ENCODE data around the gene CD44. TPM values are rescaled to one million over a fixed set of nuclear protein-coding genes. Genes with fewer than 3 reads are reported as not detected.
"Not testable (repeated sequence)": the region's sequence is repeated elsewhere in the genome, so short reads cannot be mapped to it uniquely, and the experiment has no call there.

The CD44 gene
- total RNA-seq, 4 donors from 2014 or later: 164 to 302 (median 189) TPM

DNA sequence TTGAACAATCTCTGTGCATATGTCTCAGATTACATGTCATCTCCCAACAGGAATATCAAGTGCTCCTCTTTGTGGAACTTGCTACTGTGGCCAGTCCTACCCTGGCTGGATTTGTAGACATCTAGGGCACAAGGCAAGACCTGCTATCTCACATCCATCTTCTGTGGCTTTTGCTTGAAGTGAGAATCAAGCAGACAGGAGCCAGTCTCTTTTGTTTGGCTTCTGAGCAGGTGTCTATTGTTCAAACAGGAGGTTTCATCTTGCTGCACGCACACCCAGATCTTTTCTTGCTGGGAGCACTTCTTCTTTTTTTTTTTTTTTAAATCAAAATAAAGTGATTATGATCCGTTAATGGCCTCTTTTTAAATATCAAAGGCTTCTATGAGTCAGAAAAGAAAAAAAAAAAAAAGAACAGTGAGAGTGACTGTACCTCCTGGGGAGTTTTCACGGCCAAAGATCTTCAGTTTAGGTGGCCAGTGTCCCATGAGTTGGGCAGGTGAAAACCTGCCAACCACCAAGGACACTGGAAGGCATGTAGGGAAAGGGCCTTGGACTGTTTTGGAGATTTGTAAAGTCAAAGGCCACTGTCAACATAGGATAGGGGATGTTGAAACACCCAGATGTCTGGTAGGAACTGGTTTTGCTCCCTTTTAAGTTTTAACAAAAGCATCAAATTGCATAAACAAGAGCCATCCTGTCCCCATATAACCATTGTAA is 78.1 kb downstream of the CD44 start:
- intact Hi-C loops (cut with DNase I): no loop called here
- H3K27me3 ChIP-seq: no peaks in the 10 kb centered on the region
- H3K36me3 ChIP-seq: peaks cover 0 to 29% of the 10 kb centered on the region in 2 donors
- WGBS, 2 donors: 68 to 71% methylated on average over 3 of the region's 3 CpGs
- H3K9me3 ChIP-seq: no peaks in the 10 kb centered on the region
- H3K27ac ChIP-seq: peak overlapping the region in 1 of 3 donors; percentile 32
- H3K4me1 ChIP-seq: peaks cover 0 to 4% of the 10 kb centered on the region in 2 donors
- no peak for DNase-seq
- no peak overlapping the region for H3K4me3 ChIP-seq (replicated peaks in 1 of 3)
- no peak for TF ChIP-seq POLR2A (IDR thresholded peaks at IDR 0.05)
- TF ChIP-seq, protein P1, sequence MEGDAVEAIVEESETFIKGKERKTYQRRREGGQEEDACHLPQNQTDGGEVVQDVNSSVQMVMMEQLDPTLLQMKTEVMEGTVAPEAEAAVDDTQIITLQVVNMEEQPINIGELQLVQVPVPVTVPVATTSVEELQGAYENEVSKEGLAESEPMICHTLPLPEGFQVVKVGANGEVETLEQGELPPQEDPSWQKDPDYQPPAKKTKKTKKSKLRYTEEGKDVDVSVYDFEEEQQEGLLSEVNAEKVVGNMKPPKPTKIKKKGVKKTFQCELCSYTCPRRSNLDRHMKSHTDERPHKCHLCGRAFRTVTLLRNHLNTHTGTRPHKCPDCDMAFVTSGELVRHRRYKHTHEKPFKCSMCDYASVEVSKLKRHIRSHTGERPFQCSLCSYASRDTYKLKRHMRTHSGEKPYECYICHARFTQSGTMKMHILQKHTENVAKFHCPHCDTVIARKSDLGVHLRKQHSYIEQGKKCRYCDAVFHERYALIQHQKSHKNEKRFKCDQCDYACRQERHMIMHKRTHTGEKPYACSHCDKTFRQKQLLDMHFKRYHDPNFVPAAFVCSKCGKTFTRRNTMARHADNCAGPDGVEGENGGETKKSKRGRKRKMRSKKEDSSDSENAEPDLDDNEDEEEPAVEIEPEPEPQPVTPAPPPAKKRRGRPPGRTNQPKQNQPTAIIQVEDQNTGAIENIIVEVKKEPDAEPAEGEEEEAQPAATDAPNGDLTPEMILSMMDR (IDR thresholded peaks at IDR 0.05): no peak

DNA sequence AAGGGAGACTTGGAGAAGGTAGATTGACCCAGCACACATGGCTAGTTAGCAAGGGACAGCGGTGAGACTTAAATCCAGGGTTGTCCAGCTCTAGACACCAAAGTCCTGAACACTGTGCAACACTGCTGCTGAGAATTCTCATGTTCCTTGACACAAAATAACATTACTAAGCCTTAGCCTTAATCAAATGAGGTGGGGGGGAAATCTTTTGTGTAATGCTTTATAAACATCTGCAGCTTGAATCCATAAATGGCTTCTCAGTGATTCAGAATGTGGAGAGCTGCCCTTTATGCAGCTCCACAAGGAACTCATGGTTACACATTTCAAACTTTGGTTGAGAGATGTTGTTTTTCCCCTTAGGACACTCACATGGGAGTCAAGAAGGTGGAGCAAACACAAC is 80.0 kb downstream of the CD44 start:
- DNase-seq: no peak
- Histone ChIP-seq H3K4me1 (peaks cover 0 to 4% of the 10 kb centered on the region in 2 donors), H3K9me3 (no peaks in the 10 kb centered on the region), H3K36me3 (peaks cover 0 to 32% of the 10 kb centered on the region in 2 donors), H3K27me3 (no peaks in the 10 kb centered on the region), H3K4me3 (replicated peaks in 1 of 3) (no peak overlapping the region), H3K27ac (no peak overlapping the region)
- no peak for TF ChIP-seq POLR2A (IDR thresholded peaks at IDR 0.05)
- TF ChIP-seq, protein P1 (IDR thresholded peaks at IDR 0.05): no peak
- intact Hi-C loops (cut with DNase I): no loop called here
- 96 to 100% methylated on average over 1 of the region's 1 CpG for WGBS, 2 donors

DNA sequence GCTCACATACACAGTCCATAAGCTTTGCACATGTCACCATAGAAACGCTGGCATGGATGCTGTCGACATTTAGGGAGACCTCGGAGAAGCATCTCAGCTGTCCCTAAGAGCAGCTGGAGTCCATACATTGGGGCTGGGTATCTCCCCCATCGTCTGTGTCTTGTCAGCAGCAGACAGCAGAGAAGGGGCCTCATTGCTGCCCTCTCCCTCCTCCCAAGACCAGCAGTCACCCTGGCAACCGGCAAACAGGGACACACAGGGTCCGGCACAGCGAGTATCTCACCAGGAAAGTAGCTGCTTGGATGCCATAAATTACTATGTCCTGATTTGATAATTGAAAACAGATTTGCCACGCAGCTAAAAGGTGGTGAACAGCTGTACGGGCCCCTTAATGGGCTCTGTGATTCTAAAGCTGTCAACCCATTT is 84.4 kb downstream of the CD44 start:
- TF ChIP-seq, protein P1 (IDR thresholded peaks at IDR 0.05): no peak
- no peak for TF ChIP-seq POLR2A (IDR thresholded peaks at IDR 0.05)
- WGBS, 2 donors: 65 to 67% methylated on average over 8 to 9 of the region's 9 CpGs
- no peak for DNase-seq
- H3K9me3 ChIP-seq: no peaks in the 10 kb centered on the region
- no peak overlapping the region for H3K27ac ChIP-seq
- peaks cover 0 to 21% of the 10 kb centered on the region in 2 donors for H3K36me3 ChIP-seq
- H3K4me1 ChIP-seq: no peaks in the 10 kb centered on the region
- H3K27me3 ChIP-seq: no peaks in the 10 kb centered on the region
- intact Hi-C loops (cut with DNase I): no loop called here
- H3K4me3 ChIP-seq (replicated peaks in 1 of 3): no peak overlapping the region

DNA sequence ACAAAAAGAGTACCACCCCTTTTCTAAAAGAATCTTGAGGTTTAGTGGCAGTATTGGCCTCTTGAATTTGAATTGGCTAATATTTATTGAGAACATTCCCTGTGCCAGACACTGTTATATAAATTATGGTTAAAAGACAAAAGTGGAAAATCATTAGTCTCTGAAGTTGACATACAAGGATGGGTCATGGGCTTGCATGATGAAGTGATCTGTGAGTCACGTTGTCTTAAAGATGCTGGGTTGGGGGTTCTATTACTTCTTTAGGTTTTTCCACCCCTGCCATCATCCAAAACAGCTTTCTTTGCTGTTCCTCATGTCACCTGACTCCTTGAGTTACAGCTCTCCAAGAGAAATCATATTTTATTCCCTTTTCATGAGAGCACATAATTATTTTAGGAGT is 85.0 kb downstream of the CD44 start:
- Histone ChIP-seq H3K9me3 (no peaks in the 10 kb centered on the region), H3K4me3 (replicated peaks in 1 of 3) (no peak overlapping the region), H3K27ac (no peak overlapping the region), H3K36me3 (peaks cover 0 to 19% of the 10 kb centered on the region in 2 donors), H3K27me3 (no peaks in the 10 kb centered on the region), H3K4me1 (no peaks in the 10 kb centered on the region)
- TF ChIP-seq POLR2A (IDR thresholded peaks at IDR 0.05): no peak
- TF ChIP-seq, protein P1 (IDR thresholded peaks at IDR 0.05): no peak
- intact Hi-C loops (cut with DNase I): no loop called here
- WGBS, 2 donors: 86 to 95% methylated on average over 1 of the region's 1 CpG
- DNase-seq: no peak

DNA sequence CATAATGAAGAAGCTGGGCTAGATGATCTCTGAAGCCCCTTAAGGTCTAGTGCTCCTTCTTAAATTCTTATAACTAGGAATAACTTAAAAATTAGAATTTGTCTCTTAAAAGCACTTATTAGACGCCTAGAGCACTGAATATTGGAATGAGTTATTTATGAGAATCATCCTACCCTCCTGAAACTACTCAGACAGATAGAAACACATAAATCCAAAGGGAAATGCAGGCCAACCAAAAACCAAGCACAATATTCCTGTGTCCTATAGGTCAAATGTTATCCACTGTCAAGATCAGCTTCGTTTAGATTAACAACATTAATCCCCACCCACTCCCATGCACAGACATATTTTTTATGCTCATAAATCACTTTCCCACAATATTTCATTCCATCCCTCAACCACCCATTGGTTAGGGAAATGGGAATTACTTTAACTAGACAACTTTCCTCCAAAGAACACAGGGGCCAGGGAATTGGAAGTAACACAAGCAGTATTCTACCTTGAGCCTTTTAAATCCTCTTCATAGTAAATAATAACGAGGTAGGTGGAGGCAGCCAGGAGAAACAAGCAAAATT is 87.1 kb downstream of the CD44 start:
- no peaks in the 10 kb centered on the region for H3K9me3 ChIP-seq
- 77 to 81% methylated on average over 3 of the region's 3 CpGs for WGBS, 2 donors

DNA sequence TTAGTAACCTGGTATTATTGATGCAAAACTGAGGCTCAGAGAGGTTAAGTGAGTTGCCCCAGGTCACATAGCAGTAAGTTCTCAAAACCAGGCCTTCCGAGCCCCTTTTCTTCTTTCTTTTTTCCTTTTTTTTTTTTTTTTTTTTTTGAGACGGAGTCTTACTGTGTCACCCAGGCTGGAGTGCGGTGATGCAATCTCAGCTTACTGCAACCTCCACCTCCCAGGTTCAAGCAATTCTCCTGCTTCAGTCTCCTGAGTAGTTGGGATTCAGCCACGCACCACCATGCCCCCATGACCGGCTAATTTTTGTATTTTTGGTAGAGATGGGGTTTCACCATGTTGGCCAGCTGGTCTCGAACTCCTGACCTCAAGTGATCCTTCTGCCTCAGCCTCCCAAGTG is 87.8 kb downstream of the CD44 start:
- H3K27ac ChIP-seq; intact Hi-C loops (cut with DNase I); DNase-seq; H3K9me3 ChIP-seq; H3K4me3 ChIP-seq (replicated peaks in 1 of 3); H3K27me3 ChIP-seq; H3K36me3 ChIP-seq: not testable (repeated sequence)
- H3K4me1 ChIP-seq: peaks cover 17 to 22% of the 10 kb centered on the region in 2 donors
- 96 to 97% methylated on average over 6 of the region's 6 CpGs for WGBS, 2 donors

More for the DNA sequence above, 87.1 kb downstream of the CD44 start:
- Histone ChIP-seq H3K27me3 (no peaks in the 10 kb centered on the region), H3K27ac (no peak overlapping the region), H3K4me1 (peaks cover 10 to 15% of the 10 kb centered on the region in 2 donors), H3K4me3 (replicated peaks in 1 of 3) (no peak overlapping the region), H3K36me3 (peaks cover 0 to 4% of the 10 kb centered on the region in 2 donors)
- DNase-seq: no peak
- intact Hi-C loops (cut with DNase I): no loop called here
- TF ChIP-seq, protein P1 (IDR thresholded peaks at IDR 0.05): no peak
- no peak for TF ChIP-seq POLR2A (IDR thresholded peaks at IDR 0.05)

Data from thyroid gland (tissue), 4 donors.